HG03108 (cell line): ENCODE data around the gene SYMPK.
"Not testable (repeated sequence)": the region's sequence is repeated elsewhere in the genome, so short reads cannot be mapped to it uniquely, and the experiment has no call there.

ENCODE experiments used
- ATAC-seq: cut with Tn5 transposase; IDR thresholded peaks from one replicate; pipeline ENCODE4 v1.9.1; 2021; ENCODE audit warnings: moderate library complexity; ENCODE audit not compliant: unreplicated experiment

The SYMPK gene

GRCh38 chr19:45809643-45810159, 53.2 kb downstream of the SYMPK start:
- ATAC-seq, result no peak

GRCh38 chr19:45805719-45806118, 57.2 kb downstream of the SYMPK start:
- ATAC-seq, result no peak

GRCh38 chr19:45804959-45805230, 58.1 kb downstream of the SYMPK start:
- no peak for ATAC-seq

- no peak for ATAC-seq
Measured at GRCh38 chr19:45804140-45804958, 58.6 kb downstream of the SYMPK start.

- no peak for ATAC-seq
Measured at GRCh38 chr19:45801603-45802175, 61.3 kb downstream of the SYMPK start.

- ATAC-seq, result no peak
Measured at GRCh38 chr19:45800070-45800553, 62.8 kb downstream of the SYMPK start.

GRCh38 chr19:45799541-45799940, 63.4 kb downstream of the SYMPK start:
- ATAC-seq, result not testable (repeated sequence)

- no peak for ATAC-seq
Measured at GRCh38 chr19:45798995-45799517, 63.9 kb downstream of the SYMPK start.

GRCh38 chr19:45794627-45795026, 68.3 kb downstream of the SYMPK start:
- no peak for ATAC-seq

- ATAC-seq, result no peak
Measured at GRCh38 chr19:45793876-45794275, 69.1 kb downstream of the SYMPK start.

GRCh38 chr19:45793178-45793564, 69.8 kb downstream of the SYMPK start:
- ATAC-seq, result no peak

GRCh38 chr19:45792470-45793177, 70.3 kb downstream of the SYMPK start, which contains the start of gene DMWD:
Gene DMWD (minus strand): TSS chr19:45792845. CDS start chr19:45792756, 89 bp downstream.
- peak; percentile 93 for ATAC-seq

- no peak for ATAC-seq
Measured at GRCh38 chr19:45791744-45792469, 71.0 kb downstream of the SYMPK start.

GRCh38 chr19:45790942-45791341, 72.0 kb downstream of the SYMPK start:
- ATAC-seq, result no peak

GRCh38 chr19:45789035-45789786, 73.7 kb downstream of the SYMPK start:
- ATAC-seq, result no peak

- no peak for ATAC-seq
Measured at GRCh38 chr19:45786533-45786894, 76.4 kb downstream of the SYMPK start.

- ATAC-seq, result no peak
Measured at GRCh38 chr19:45785781-45786532, 77.0 kb downstream of the SYMPK start.

GRCh38 chr19:45785097-45785496, 77.8 kb downstream of the SYMPK start:
- no peak for ATAC-seq

- no peak for ATAC-seq
Measured at GRCh38 chr19:45784096-45784495, 78.9 kb downstream of the SYMPK start.
